Measurements from ENCODE around the gene SETD5.

- TF ChIP-seq EP300 (IDR thresholded peaks at IDR 0.05; ENCODE audit: borderline replicate concordance in 1 of 2, low read depth in 2 of 2, low read length in 2 of 2) (no peak), CTCF (IDR thresholded peaks at IDR 0.05; ENCODE audit: control extremely low read depth in 1 of 3, insufficient read depth in 1 of 3, low read depth in 1 of 3, low read length in 3 of 3) (no peak), HDAC6 (IDR thresholded peaks at IDR 0.05; ENCODE audit: low read depth, low read length) (no peak), RFX5 (IDR thresholded peaks at IDR 0.05; ENCODE audit: borderline replicate concordance, low read depth, low read length) (no peak), EZH2 (IDR thresholded peaks at IDR 0.05; ENCODE audit: low read depth, low read length, severe bottlenecking) (no peak), ZNF274 (IDR thresholded peaks at IDR 0.05; ENCODE audit: borderline replicate concordance, extremely low read depth, low read length) (no peak), KDM1A (IDR thresholded peaks at IDR 0.05; ENCODE audit: borderline replicate concordance, low read length) (no peak), BRCA1 (IDR thresholded peaks at IDR 0.05; ENCODE audit: low read depth, low read length) (no peak), MAFK (IDR thresholded peaks at IDR 0.05; ENCODE audit: low read depth, low read length) (no peak), RNF2 (IDR thresholded peaks at IDR 0.05; ENCODE audit: borderline replicate concordance, low read depth, low read length, missing control alignments, poor library complexity, severe bottlenecking) (no peak)
Observed at GRCh38 chr3:9415485-9416138, 18.2 kb downstream of the SETD5 start.

Measured in H1 (cell line).